ENCODE results near the gene DUOXA1.

Gene DUOXA1, protein sequence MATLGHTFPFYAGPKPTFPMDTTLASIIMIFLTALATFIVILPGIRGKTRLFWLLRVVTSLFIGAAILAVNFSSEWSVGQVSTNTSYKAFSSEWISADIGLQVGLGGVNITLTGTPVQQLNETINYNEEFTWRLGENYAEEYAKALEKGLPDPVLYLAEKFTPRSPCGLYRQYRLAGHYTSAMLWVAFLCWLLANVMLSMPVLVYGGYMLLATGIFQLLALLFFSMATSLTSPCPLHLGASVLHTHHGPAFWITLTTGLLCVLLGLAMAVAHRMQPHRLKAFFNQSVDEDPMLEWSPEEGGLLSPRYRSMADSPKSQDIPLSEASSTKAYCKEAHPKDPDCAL

DNA sequence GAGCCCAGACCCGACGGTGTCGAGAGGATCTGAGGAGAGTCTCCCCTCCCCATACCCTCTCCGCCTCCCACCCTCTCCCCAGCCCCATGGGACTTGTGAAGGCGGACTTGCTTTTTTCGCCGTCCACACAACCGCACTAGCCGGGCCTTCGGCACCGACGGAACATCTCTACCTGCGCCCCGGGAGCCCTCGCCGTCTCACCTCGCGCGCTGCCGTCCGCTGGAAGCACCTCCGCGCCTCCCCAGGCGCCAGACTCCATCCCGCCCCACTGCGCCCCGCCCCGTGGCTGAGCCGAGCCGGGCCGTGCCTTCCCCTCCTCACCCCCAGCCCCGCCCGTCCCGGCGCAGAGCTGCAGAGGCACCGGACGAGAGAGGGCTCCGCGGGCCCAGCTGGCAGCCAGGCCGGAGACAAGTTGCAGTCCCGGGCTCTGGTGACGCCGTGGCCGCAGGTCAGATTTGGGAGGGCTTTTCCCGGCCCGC lies at the start of gene DUOXA1, which contains the start of gene DUOX1:
Gene DUOXA1 (minus strand): TSS at position 229 of the 479 bp plus-strand sequence. CDS start 6,865 bp downstream, outside the sequence.
Gene DUOX1 (plus strand): TSS at position 344 of the 479 bp plus-strand sequence. CDS start 1,973 bp downstream, outside the sequence.
- peak; percentile 38 for DNase-seq

DNA sequence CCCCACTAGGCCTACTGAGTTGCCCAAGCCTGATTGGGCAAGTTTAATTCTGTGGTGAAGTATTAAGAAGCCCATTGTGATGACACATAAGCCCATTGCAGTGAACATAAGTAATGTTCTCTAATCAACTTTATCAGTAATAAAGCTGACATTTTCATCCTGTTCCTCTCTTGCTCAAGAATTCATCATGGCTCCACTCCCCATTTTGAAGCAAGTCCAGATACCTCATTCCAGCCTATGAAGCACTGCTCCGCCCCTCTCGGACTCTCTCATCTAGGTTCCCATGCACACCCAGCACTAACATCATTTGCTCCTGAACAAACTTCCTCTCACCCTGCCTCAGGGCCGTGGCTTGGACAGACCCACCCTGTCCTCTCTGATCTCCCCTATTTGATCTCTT lies 47.6 kb upstream of the DUOXA1 start:
- no peak for DNase-seq

DNA sequence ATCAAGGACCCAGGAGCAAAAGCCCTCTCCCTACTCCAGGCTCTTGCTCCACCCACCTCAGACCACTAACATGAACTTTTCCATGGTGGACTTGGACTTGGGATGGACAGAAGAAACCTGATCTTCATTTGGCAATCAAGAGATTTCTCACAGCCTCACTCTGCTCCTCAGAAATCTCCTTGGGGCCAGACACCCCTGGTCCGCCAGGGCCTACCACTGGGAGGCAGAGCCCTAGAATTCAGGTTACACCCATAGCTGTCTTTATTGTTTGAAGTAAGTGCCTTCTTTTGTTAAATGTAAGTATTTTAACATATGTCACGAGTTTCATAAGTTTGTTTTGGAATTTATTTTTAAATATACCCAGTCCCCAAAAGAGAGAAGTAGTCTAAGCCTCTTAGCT lies 44.9 kb upstream of the DUOXA1 start:
- DNase-seq, result no peak

DNA sequence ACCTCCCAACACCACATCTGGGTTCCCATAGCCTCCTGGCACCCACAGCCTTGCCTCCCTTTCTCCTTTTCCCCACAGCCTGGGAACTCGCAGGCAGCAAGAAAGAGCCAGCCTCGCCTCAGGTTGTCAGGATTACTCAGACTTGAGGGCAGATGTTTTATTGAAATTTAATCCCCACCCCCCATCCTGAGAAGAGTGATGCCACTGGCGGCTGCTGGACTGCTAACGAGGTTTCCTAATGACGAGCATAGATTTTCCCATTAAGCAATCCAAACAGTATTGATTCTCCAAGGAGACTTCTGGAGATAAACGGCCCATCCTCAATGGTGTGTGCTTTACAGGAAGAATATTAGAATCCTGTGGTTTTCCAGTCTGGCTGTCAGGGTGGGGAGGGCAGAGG lies 44.4 kb upstream of the DUOXA1 start:
- DNase-seq, result peak; percentile 70

DNA sequence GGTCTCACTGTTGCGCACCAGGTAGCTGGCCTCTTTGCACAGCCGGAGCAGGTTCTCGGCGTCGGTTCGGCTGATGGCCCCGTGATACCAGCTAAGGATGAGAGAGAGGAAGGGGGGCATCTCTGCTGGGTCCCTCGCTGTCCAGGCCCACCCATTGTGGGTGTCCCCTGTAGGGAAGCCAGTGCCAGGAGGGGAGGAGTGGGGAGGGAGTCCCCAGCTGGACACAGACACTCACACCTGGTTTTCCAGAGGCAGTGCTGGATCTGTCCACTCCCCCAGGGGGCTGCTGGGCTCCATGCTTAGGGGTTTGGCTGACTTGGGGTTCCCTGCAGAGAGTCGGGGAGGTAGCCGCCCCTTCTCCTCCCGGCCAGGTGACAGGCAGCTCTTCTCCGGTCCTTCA lies 42.2 kb upstream of the DUOXA1 start:
- no peak for DNase-seq

DNA sequence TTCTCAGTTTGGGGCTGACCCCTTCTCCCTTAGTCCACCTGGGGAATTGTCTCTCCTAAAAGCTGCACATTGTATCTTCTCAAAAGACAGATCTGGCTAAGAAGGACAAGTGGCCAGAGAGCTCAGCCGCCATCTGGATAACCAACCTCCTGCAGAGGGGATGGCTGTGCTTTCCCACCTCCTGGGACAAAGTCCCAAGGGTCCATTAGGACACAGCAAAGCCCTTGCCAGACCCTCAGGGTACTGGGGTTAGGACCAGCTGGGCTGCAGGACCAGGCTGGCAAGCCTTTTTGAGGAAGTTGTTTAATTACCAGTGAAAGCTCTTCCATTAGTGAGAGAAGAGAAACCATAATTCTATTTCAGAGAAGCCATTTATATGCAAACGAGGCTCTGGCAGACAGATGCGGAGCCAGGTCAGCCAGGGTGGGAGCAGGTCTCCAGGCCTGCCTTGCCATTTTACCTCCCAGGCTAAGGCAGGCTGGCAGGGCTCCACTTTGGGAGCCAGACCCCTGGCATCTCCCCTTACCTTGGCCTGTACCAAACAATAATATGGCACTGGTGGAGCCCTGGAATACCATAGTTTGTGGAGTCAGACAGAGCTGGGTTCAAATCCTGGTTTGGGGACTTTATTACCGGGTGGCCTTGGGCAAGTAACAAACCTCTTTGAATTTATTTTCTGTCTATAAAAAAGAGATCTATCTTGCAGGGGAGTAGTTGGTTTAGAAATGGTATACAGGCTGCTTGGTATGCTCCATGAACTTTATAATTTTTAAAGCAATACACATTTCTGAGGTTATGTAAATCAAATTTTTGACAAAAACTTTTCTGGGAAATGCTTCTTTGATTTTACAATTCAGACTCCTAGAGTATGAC lies 40.2 kb upstream of the DUOXA1 start:
- peak; percentile 68 for DNase-seq

DNA sequence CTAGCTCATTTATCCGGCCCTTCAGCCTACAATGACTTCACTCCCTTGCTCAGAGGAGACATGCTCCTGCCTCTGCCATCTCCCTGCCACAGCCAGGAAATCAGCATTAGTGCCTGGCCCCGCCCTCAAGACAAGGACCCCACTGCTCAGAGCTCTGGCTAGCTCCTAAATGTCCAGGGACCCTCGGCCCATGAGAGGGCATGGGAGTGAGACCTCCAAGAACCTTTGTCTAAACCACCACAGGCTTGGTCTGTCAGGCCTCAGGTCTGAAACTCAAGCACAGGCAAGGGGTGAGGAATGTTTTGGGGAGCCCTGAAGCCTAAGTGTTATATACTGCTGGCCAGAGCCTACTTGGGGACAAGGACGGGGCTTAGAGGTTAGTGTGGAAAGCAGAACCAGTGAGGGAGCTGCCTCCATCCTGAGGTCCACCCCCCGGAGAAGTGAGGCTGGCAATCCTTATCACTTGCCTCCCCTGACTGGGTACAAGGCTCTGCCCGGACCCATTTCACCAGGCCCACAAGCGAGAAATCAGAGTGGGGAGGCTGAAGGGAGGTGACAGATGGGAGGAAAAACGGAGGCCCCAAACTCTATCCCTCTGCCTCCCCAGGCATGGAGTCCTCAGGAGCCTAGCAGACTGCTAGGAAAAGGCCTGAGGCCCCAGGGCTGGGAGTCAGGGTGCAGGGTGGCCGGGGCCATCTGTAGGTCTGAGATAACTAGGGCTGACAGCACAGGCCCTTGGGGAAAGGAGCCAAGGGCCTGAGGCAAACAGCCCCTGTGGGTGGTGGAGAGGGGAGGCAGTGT lies 39.3 kb upstream of the DUOXA1 start:
- DNase-seq, result peak; percentile 52

DNA sequence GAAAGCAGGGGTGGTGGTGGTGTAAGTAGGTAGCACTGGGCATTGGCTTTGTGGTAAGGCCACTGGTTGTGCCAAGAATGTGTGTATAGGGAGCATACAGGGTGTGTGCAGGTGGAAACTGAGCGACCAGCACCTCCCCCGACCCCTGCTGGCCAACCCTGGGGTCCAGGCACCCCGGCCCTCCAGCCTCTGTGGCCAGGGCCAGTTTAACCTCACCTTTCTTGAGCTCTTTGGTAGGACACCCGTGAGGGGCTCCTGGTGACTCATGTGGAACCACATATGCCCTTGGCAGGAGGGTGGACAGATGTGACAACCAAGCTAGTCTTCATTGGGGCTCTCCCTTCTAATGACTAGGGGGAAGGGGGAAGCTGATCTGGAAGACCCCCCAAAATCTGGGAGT lies 38.6 kb upstream of the DUOXA1 start:
- DNase-seq, result no peak

DNA sequence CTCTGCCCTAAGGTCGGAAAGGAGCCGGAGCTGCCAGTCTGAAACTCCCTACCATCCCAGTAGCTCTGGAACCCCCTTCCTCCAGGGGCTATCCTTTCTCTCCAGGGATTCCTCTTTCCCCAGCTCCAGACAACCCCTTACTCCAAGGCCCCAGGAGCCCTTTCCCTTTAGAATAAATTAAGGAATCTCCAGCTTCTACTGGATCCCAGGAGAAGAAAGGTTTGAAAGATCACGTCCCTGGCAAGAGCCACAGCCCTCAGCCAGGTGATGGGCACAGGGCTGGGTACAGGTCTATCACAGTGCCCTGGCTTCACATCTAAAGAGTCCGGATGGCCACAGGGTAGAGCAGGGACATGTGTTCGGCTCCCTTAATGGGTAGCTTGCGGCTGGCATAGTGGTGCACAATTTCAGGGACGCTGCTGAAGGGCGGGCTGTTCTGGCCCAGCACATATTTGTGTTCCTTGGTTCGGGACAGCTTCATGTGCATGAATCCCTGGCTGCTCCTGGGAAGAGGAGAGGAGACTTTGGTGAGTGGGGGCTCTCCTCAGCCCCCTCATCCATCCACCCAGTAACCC lies 38.0 kb upstream of the DUOXA1 start:
- no peak for DNase-seq

DNA sequence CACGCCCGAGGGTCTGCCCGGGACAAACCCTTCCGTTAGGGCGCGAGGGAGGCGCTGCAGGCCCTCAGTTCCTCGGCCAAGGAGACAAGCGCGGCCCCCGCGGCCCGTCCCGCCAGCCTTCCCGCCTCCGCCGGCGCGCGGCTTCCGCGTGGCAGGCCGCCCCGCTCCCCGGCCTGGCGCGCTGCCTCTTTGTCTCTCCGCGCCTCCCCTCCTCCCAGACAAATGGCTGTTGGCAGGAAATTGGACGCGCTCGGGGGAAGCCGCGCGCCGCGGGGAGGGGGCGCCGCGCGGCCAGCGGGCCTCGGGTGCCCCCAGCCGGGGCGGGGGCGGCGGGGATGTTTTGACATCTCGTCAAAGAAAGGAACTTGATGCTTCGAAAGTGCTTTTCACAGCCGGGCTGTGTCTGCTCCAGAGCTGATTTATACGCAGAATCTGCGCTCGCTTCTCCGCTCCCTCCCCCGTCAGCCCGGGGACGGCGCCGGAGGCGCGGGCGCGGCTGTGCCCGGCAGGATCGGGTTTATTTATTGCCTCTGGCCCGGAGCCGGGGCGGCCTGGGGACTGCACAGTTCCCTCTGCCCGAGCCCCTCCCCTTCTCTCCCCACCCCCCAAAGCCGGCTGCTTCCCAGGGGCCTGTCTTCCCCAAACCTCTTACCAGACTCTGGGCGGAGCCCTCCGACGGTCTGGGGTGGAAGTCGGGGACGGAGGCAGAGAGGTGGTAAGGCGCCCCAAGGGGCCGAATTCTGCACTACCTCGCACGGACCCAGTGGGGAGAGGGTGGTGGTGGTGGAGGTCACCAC lies 37.4 kb upstream of the DUOXA1 start:
- peak; percentile 94 for DNase-seq

DNA sequence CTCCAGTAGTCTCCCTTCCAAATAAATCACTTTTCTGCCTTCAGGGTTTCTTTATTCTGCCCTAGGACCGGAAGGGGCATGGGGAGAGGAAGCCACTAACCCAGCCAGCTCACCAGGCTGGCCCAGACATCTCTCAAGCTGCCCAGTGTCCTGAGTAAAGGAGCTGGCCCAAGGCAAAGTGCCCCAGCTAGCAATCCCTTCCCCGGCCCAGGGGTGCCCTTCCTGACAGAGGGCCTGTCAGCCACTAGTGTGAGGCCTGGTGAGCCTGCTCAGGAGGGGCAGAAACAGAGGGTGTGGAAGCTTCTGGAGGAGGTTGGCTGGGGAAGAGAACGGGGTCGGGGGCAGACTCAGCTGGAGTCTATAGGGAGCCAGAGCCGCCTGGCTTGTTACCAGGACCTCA lies 35.9 kb upstream of the DUOXA1 start:
- DNase-seq, result no peak

DNA sequence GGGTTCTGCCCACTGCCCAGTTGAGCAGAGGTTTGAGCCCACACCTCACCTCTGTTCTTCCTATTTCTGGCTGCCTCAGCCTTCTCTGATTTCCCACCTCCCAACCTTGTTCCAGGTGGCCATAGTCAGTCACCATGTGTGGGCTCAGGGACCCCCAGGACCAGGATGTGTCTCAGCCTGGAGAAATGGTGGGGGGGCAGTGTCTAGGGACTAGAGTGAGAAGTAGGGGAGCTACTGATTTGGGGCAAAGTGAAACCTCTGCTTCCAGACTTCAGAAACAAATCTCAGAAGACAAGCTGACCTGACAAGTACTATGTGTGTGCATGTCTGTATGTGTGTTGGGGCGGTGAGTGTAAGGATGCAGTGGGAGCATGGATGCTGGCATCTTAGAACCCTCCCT lies 35.2 kb upstream of the DUOXA1 start:
- DNase-seq, result no peak

DNA sequence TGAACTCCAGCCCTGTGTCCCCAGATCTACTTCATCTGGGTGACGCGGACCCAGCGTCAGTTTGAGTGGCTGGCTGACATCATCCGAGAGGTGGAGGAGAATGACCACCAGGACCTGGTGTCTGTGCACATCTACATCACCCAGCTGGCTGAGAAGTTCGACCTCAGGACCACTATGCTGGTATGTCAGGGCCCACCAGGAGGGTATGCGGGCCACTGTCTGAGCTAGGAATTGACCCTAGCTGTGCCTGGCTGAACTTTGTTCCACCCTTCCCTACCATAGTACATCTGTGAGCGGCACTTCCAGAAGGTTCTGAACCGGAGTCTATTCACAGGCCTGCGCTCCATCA lies 33.8 kb upstream of the DUOXA1 start:
- no peak for DNase-seq

DNA sequence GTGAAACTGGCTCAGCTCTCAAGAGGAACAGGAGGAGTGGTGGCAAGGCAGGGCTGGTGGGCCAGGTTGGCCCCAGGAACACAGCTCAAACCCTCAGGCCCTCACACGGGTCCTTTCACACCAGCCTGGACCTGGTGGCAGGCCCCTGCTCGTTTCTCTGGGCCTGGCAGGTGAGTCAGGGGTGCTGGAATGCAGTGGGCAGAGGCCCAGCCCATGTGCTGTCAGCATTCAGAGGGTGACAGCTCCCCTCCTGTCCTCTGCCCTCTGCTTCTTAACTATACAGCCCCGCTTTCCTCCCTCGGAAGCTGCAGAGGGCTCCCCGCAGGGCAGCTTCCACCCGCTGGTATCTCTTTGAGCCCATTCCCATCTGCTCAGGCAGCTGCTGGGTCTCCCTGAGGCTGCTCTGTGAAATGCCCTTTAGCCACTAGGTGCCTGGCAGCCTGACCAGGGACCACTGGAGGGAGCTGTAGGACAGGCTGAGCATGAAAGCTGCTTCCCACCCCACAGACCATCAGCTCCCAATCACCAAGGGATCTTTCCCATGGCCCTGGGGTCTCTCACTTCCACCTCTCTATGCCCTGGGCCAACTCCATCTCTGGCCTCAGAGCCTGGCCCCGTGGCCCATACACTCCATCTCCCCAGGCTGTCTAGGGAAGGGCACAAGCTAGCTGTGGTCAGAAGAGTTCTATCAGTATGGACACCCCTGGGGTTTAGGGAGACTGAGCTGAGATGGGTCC lies 33.3 kb upstream of the DUOXA1 start:
- peak; percentile 95 for DNase-seq

DNA sequence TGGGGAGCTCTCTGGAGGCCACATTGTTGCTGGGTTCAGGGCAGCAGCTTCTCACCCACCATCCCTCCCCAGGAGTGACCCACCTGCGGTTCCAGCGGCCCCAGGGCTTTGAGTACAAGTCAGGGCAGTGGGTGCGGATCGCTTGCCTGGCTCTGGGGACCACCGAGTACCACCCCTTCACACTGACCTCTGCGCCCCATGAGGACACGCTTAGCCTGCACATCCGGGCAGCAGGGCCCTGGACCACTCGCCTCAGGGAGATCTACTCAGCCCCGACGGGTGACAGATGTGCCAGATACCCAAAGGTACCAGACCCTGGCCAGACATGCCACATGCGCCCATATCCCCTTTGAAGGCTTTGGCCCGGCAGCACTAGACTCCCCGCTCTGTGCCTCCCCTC lies 32.0 kb upstream of the DUOXA1 start:
- no peak for DNase-seq

DNA sequence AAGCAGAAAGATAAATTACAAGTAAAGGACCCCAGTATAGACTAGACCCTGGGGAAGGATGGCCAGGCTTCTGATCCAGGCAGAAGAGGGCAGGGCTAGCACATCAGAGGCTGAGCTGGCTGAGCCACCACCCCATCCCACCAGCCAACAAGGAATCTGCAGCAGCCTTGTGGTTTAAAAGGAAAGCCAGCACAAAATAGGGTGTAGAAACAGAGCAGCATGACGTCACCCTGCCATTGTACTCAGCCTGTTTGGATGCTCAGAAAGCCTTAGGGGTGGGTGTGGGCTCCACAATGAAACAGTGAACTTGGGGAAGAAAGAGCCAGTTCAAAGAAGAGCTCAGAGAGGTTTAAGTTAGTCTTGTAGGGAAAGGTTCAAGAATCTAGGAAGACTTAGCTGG lies 28.3 kb upstream of the DUOXA1 start:
- no peak for DNase-seq

DNA sequence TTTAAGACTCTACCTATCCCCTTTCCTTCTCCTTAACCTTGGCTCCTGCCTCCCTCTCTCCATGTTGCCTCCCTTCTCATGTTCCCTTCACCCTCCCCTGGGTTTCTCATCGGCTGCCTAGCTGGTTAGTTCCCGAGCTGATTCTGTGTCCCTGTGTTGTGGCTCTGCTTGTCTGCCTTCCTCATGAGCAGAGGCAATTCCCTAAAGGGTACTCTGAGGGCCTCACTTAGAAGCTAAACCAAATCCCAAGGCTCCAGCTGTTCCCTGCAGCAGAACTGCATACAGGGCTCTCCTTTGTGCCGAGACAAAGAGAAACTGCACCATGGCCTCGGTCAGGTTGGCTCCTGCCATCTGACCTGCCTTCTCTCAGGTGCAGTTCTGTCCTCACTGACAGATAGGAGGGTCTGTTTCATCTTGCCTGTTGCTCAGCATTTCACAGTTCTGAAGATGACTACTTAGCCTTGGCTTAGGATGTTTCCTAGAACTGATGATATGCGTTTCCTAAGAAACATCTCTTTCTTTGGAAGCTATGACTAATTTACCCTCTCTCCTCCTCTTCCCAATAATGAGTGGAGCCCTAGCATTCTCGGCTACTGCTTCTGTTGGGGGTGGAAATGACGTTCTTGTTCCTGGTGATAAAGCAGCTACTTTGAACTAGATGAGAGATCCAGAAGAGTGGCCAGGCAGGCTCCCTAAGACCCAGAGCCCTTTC lies 27.2 kb upstream of the DUOXA1 start:
- DNase-seq, result peak; percentile 77

DNA sequence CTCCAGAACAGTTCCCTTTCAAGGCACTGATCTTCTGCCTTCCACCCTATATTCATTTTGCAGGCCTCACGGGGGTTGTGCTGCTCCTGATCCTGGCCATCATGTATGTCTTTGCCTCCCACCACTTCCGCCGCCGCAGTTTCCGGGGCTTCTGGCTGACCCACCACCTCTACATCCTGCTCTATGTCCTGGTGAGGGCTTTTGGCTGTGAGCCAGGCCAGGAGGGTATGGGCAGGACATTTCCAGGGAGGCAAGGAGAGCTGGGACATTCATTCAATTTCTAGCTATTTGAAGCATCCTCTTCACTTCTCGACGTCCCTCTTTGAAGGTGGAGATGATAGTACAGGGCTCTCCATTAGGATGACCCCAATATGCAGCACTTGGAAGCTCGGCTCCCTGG lies 26.1 kb upstream of the DUOXA1 start:
- no peak for DNase-seq

DNA sequence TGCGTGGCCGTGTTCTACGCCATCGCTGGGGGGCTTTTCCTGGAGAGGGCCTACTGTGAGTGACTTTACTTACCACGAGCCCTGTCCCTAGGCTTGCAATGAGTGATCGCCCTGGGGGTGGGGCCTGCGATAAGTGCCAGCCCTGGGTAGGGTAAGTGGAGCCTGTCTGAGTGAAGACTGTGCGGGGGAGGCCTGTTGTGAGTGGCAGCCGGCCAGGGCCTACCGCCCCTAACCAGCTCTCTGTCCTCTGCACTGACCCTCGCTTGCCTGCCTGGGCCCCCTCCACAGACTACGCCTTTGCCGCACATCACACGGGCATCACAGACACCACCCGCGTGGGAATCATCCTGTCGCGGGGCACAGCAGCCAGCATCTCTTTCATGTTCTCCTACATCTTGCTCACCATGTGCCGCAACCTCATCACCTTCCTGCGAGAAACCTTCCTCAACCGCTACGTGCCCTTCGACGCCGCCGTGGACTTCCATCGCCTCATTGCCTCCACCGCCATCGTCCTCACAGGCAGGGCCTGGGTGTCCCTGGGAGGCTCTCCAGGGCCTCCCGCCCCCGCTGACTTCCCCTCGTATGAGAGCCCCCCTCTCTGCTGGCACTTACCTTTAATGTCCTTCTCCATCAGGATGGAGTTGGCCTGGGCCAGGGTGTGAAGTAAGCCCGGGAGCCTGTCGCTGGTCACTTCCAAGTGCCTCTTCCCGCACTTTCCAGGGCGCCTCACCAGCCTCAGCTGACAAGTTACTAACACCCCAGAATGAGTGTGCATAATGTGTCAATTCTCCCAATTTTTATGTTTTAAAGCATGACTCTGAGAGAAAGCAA lies 22.5 kb upstream of the DUOXA1 start:
- DNase-seq, result no peak

DNA sequence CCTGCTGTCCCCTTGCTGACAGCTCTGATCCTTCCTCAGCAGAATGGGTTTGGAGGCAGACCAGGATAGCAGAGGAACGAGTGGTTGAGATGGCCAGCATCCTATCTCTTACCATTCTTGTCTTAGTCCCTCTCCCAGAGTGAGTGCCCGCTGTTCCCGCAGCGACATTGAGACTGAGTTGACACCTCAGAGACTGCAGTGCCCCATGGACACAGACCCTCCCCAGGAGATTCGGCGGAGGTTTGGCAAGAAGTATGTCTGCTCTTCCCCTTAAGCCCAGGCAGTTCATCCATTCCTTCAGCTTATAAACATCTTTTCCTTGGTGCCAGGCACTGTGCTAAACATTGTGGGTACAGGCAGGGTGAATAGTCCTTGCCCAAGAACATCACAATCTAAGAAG lies 21.3 kb upstream of the DUOXA1 start:
- no peak for DNase-seq
